Tibial nerve (tissue), 3 donors: ENCODE data around the gene CYP2J2.

Experiments
- CTCF ChIP-seq, 5 experiments: fragments of 200-600 bp in 3 of 5; fragments of 450-650 bp in 2 of 5; sonication (generic) in 3 of 5; IDR thresholded peaks; one replicate each; pipeline ENCODE4 v1.5.1; 2016 to 2019; ENCODE audit warnings: antibody characterized with exemption in 5 of 5, mild to moderate bottlenecking in 3 of 5, moderate library complexity in 2 of 5
- POLR2A ChIP-seq, 2 donors: fragments of 450-650 bp; IDR thresholded peaks; one replicate each; pipeline ENCODE4 v1.6.1; 2017; ENCODE audit warnings: antibody characterized with exemption in 2 of 2, mild to moderate bottlenecking in 2 of 2, moderate library complexity in 2 of 2

GRCh38 chr1:59936358-59936821, 9.8 kb upstream of the CYP2J2 start:
- TF ChIP-seq CTCF (IDR thresholded peaks at IDR 0.05) (no peak), POLR2A (IDR thresholded peaks at IDR 0.05) (no peak)
